NCI-H82 treated with DMSO at 0.1 percent for 48 hours (cell line): ENCODE data around the gene PPA2.

Experiments used
- DNase-seq: peaks from one replicate; lab custom pipeline; 2025; ENCODE audit not compliant: unreplicated experiment; lab: John Stamatoyannopoulos, UW

The PPA2 gene

GRCh38 chr4:105327222-105327621 is 146.6 kb downstream of the PPA2 start:
- no peak for DNase-seq
